ENCODE measurements around the gene ARHGAP15.

ARHGAP15 gene

GRCh38 chr2:143545949-143546255, 416.7 kb downstream of the ARHGAP15 start:
- no peak for DNase-seq

GRCh38 chr2:143548032-143548431, 418.8 kb downstream of the ARHGAP15 start:
- DNase-seq, result no peak

- DNase-seq, result no peak
These were observed 421.3 kb downstream of the ARHGAP15 start for GRCh38 chr2:143550500-143550899.

- DNase-seq, result no peak
These were observed 422.9 kb downstream of the ARHGAP15 start for GRCh38 chr2:143551971-143552650.

GRCh38 chr2:143553261-143553660, 424.0 kb downstream of the ARHGAP15 start:
- no peak for DNase-seq

- DNase-seq, result no peak
These were observed 429.4 kb downstream of the ARHGAP15 start for GRCh38 chr2:143558665-143559064.

GRCh38 chr2:143559147-143559546, 429.9 kb downstream of the ARHGAP15 start:
- DNase-seq, result no peak

- DNase-seq, result no peak
These were observed 431.5 kb downstream of the ARHGAP15 start for GRCh38 chr2:143560724-143561123.

GRCh38 chr2:143564419-143564818, 435.2 kb downstream of the ARHGAP15 start:
- DNase-seq, result no peak

- DNase-seq, result no peak
These were observed 442.5 kb downstream of the ARHGAP15 start for GRCh38 chr2:143571747-143572146.

- DNase-seq, result no peak
These were observed 443.2 kb downstream of the ARHGAP15 start for GRCh38 chr2:143572421-143572820.

- DNase-seq, result no peak
These were observed 444.9 kb downstream of the ARHGAP15 start for GRCh38 chr2:143574069-143574468.

GRCh38 chr2:143575340-143575739, 446.1 kb downstream of the ARHGAP15 start:
- DNase-seq, result no peak

- no peak for DNase-seq
These were observed 448.3 kb downstream of the ARHGAP15 start for GRCh38 chr2:143577489-143577888.

GRCh38 chr2:143579456-143579855, 450.2 kb downstream of the ARHGAP15 start:
- no peak for DNase-seq

GRCh38 chr2:143581134-143581533, 451.9 kb downstream of the ARHGAP15 start:
- DNase-seq, result no peak

GRCh38 chr2:143582046-143582747, 453.0 kb downstream of the ARHGAP15 start:
- no peak for DNase-seq

GRCh38 chr2:143584936-143585335, 455.7 kb downstream of the ARHGAP15 start:
- no peak for DNase-seq

- no peak for DNase-seq
These were observed 456.9 kb downstream of the ARHGAP15 start for GRCh38 chr2:143586119-143586518.

GRCh38 chr2:143588746-143589145, 459.5 kb downstream of the ARHGAP15 start:
- DNase-seq, result no peak

- no peak for DNase-seq
These were observed 464.9 kb downstream of the ARHGAP15 start for GRCh38 chr2:143594161-143594560.

GRCh38 chr2:143594745-143595144, 465.5 kb downstream of the ARHGAP15 start:
- no peak for DNase-seq

- no peak for DNase-seq
These were observed 470.9 kb downstream of the ARHGAP15 start for GRCh38 chr2:143600116-143600515.

- no peak for DNase-seq
These were observed 472.6 kb downstream of the ARHGAP15 start for GRCh38 chr2:143601828-143602227.

All from activated T-cell treated with anti-CD3 and anti-CD28 coated beads, Interleukin-2, amount 50 U/mL, for 1 hour (primary cell).